K562 (cell line): Measurements from ENCODE around the gene SEC14L2. TPM values are rescaled to one million over a fixed set of nuclear protein-coding genes. Genes with fewer than 3 reads are reported as not detected.

Experiments
- FOXJ3 ChIP-seq: sonication (generic); formaldehyde crosslinking; IDR thresholded peaks from 2 replicates; pipeline ENCODE4 v1.4.0; 2020; ENCODE audit warnings: mild to moderate bottlenecking, missing genetic modification reagents
- MCM7 ChIP-seq, 2 experiments: fragments of 450-650 bp; IDR thresholded peaks; 2 replicates each; pipeline ENCODE4 v1.6.1; 2016 to 2018
- NFE2 ChIP-seq: IDR thresholded peaks from 2 replicates; pipeline ENCODE4 v1.6.1; 2014; ENCODE audit warnings: antibody characterized with exemption, low read depth
- NR4A1 ChIP-seq, 2 experiments: fragments of 250-450 bp in 1 of 2; fragments of 450-650 bp in 1 of 2; sonication (Bioruptor Pico) in 1 of 2; IDR thresholded peaks; 2 replicates each; pipeline versions ENCODE4 v1.4.0 to v1.6.1; 2016 to 2020; ENCODE audit warnings: mild to moderate bottlenecking in 2 of 2, missing compliant biosample characterization in 1 of 2, missing genetic modification characterization in 1 of 2, moderate library complexity in 1 of 2
- SRSF9 ChIP-seq: fragments of 200-400 bp; formaldehyde crosslinking; IDR thresholded peaks from 2 replicates; pipeline ENCODE4 v1.6.1; 2017; ENCODE audit warnings: low read depth, low read length, borderline replicate concordance
- ZBTB11 ChIP-seq, 3 experiments: fragments of 200-800 bp in 1 of 3; fragments of 250-450 bp in 1 of 3; fragments of 450-650 bp in 1 of 3; sonication (Bioruptor Pico) in 1 of 3; sonication (Bioruptor generic) in 1 of 3; formaldehyde crosslinking in 1 of 3; IDR thresholded peaks; 2 replicates each; pipeline versions ENCODE4 v1.6.1 to v1.8.0; 2016 to 2022; ENCODE audit warnings: mild to moderate bottlenecking in 2 of 3, missing genetic modification characterization in 2 of 3, missing compliant biosample characterization in 1 of 3, moderate library complexity in 1 of 3
- polyA plus RNA-seq, 8 experiments: library from polyadenylated mRNA; depleted of rRNA in 4 of 8; stranded (reverse) in 5 of 8; unstranded in 3 of 8; fragments of >200 nt; fragmentation: Nextera tagmentation in 2 of 8; fragmentation: Illumina TruSeq in 1 of 8; extraction: Ambion mirVana in 2 of 8; extraction: Trizol in 1 of 8; gene quantifications; 2 replicates each; pipeline versions ENCODE4 v1.2.1 to v1.2.3, GENCODE V29; 2011 to 2014; ENCODE audit warnings: inconsistent platforms in 1 of 8, missing spikeins in 1 of 8
- total RNA-seq, 7 experiments: library from RNA; depleted of rRNA in 6 of 7; stranded (reverse); fragments of >200 nt in 6 of 7; fragmentation: Illumina TruSeq in 2 of 7; extraction: Trizol in 2 of 7; gene quantifications; 2 replicates each; pipeline versions ENCODE4 v1.2.1 to v1.2.3, GENCODE V29; 2011 to 2021; ENCODE audit warnings: low replicate concordance in 1 of 7
- TF ChIP-seq, protein P1 (sequence below): fragments of 450-650 bp; IDR thresholded peaks from 2 replicates; pipeline ENCODE4 v1.6.1; 2018; ENCODE audit not compliant: partially characterized antibody
- TF ChIP-seq, protein P2 (sequence below): sonication (generic); formaldehyde crosslinking; IDR thresholded peaks from 2 replicates; pipeline ENCODE4 v1.8.0; 2023; ENCODE audit warnings: mild to moderate bottlenecking, missing genetic modification reagents

SEC14L2 gene
- total and polyA plus RNA-seq, 9 of the 15 experiments (the other 6 are each of a cell fraction or from before 2014, with no cell fraction given) = 0.03 to 0.17 (median 0.10) TPM

- TF ChIP-seq ZBTB11 (CRISPR knock-in tag; IDR thresholded peaks at IDR 0.05) (no peak), SRSF9 (no peak), MCM7 (IDR thresholded peaks at IDR 0.05) (no peak), FOXJ3 (CRISPR knock-in tag) (no peak), NFE2 (peak; percentile 48; the same call in 1 of the 2 replicates), NR4A1 (CRISPR knock-in tag; IDR thresholded peaks at IDR 0.05) (no peak), NR4A1 (tag; IDR thresholded peaks at IDR 0.05) (no peak)
- TF ChIP-seq, protein P1, sequence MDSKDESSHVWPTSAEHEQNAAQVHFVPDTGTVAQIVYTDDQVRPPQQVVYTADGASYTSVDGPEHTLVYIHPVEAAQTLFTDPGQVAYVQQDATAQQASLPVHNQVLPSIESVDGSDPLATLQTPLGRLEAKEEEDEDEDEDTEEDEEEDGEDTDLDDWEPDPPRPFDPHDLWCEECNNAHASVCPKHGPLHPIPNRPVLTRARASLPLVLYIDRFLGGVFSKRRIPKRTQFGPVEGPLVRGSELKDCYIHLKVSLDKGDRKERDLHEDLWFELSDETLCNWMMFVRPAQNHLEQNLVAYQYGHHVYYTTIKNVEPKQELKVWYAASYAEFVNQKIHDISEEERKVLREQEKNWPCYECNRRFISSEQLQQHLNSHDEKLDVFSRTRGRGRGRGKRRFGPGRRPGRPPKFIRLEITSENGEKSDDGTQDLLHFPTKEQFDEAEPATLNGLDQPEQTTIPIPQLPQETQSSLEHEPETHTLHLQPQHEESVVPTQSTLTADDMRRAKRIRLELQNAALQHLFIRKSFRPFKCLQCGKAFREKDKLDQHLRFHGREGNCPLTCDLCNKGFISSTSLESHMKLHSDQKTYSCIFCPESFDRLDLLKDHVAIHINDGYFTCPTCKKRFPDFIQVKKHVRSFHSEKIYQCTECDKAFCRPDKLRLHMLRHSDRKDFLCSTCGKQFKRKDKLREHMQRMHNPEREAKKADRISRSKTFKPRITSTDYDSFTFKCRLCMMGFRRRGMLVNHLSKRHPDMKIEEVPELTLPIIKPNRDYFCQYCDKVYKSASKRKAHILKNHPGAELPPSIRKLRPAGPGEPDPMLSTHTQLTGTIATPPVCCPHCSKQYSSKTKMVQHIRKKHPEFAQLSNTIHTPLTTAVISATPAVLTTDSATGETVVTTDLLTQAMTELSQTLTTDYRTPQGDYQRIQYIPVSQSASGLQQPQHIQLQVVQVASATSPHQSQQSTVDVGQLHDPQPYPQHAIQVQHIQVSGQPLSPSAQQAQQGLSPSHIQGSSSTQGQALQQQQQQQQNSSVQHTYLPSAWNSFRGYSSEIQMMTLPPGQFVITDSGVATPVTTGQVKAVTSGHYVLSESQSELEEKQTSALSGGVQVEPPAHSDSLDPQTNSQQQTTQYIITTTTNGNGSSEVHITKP = peak; percentile 22
- TF ChIP-seq, protein P2, sequence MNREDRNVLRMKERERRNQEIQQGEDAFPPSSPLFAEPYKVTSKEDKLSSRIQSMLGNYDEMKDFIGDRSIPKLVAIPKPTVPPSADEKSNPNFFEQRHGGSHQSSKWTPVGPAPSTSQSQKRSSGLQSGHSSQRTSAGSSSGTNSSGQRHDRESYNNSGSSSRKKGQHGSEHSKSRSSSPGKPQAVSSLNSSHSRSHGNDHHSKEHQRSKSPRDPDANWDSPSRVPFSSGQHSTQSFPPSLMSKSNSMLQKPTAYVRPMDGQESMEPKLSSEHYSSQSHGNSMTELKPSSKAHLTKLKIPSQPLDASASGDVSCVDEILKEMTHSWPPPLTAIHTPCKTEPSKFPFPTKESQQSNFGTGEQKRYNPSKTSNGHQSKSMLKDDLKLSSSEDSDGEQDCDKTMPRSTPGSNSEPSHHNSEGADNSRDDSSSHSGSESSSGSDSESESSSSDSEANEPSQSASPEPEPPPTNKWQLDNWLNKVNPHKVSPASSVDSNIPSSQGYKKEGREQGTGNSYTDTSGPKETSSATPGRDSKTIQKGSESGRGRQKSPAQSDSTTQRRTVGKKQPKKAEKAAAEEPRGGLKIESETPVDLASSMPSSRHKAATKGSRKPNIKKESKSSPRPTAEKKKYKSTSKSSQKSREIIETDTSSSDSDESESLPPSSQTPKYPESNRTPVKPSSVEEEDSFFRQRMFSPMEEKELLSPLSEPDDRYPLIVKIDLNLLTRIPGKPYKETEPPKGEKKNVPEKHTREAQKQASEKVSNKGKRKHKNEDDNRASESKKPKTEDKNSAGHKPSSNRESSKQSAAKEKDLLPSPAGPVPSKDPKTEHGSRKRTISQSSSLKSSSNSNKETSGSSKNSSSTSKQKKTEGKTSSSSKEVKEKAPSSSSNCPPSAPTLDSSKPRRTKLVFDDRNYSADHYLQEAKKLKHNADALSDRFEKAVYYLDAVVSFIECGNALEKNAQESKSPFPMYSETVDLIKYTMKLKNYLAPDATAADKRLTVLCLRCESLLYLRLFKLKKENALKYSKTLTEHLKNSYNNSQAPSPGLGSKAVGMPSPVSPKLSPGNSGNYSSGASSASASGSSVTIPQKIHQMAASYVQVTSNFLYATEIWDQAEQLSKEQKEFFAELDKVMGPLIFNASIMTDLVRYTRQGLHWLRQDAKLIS (CRISPR knock-in tag) = 0 out of 2 replicates have a peak, but pooled peaks have one; percentile 21
- TF ChIP-seq, all 486 proteins: peak for 17
Observed at GRCh38 chr22:30422481-30423300, 25.9 kb downstream of the SEC14L2 start (continued).
